ENCODE data around the gene MGMT.

Gene MGMT

DNA sequence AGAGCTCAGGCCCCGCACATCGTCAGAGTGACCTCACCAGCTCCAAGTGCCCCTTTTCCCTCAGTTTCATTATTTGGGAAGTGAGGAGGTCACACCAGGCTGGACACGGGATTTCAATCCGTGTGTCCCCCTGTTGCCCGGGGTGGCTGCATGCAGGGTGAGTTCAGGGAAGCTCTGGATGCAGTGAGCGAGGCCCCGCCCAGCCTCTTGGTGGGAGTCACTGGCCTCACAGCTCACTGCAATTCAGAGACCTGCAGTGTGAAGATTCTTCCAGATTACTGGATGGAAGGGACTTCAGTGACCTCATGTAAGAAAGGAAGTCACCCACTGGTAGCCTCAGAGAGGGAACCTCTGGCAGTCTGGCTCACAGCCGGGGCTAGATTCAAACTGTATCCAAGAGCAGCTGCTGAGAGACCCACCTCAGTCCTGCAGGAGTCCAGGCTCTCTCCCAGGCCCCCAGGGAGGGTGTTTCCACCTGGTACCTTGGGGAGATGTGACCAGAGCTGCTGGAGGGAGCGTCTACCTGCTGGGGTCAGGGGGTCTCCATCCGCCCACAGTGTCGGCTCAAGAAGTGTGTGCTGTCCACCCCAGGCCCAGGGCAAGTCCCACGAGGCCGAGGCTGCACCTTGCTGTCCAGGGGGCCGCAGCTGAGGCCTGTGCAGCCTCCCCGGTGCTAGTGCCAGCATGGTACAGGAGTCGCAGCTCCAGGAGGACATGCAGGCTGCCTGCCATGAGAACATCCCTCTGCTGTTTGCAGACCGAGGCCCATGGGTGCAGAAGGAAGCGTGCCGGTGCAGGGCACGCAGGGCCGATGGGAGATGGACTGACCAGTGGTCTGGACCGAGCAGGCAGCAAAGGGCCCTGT lies 54.4 kb downstream of the MGMT start:
- DNase-seq (ENCODE audit: low read depth), result no peak

- no peak for DNase-seq (ENCODE audit: low read depth)
Observed at GRCh38 chr10:129522041-129522585, 55.1 kb downstream of the MGMT start.

GRCh38 chr10:129523031-129523722 lies 56.1 kb downstream of the MGMT start:
- no peak for DNase-seq (ENCODE audit: low read depth)

DNA sequence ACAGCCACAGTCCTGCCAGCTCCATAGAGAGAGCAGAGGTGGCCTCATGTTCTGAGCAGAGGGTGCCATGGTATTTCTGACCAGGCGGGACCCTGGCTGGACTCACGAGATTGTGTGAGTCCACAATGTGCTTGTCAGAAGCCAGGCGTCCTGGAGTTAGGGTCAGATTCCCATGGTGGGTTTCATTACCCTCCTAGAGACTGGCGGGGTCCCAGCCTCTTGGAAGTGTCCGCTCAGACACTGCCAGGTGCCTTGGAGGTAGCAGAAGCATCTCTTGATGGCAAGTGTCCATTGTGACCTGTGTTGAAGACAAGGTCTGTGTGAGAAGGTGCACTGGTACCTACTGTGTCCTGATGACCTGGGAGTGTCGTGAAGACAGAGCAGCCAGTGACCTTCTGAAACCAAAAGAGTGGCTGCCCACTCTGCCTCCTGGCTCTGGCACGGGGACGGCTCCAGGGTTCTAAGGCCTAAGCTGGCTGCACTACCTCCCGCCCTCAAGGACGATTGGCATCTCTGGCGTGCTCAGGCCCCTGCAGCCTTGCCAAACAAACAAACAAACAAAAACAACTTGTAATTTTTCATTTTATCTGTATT lies 56.8 kb downstream of the MGMT start:
- DNase-seq (ENCODE audit: low read depth), result no peak

DNA sequence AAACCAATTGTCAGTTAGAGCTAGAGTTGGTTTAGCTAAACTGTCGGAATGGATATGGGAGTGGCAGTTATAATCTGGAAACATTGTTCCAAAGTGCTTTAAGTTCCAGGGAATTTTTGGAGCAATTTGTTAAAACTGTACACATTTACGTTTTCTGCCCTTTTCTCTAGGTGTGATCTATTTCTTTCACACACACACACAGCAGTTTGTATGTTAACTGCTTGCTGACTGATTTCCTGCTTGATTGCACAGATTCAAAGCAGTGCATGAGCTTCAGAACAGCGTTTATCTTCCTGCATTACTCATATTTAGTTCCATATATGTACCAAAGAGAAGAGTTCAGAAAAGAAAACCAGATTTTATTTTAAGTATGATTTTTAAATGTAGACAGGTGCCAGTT lies 57.9 kb downstream of the MGMT start:
- DNase-seq (ENCODE audit: low read depth), result no peak

- DNase-seq (ENCODE audit: low read depth), result peak; percentile 77
Observed at GRCh38 chr10:129525401-129525801, 58.4 kb downstream of the MGMT start.

- no peak for DNase-seq (ENCODE audit: low read depth)
Observed at GRCh38 chr10:129526943-129527342, 59.9 kb downstream of the MGMT start.

GRCh38 chr10:129528376-129528978 lies 61.4 kb downstream of the MGMT start:
- DNase-seq (ENCODE audit: low read depth), result no peak

DNA sequence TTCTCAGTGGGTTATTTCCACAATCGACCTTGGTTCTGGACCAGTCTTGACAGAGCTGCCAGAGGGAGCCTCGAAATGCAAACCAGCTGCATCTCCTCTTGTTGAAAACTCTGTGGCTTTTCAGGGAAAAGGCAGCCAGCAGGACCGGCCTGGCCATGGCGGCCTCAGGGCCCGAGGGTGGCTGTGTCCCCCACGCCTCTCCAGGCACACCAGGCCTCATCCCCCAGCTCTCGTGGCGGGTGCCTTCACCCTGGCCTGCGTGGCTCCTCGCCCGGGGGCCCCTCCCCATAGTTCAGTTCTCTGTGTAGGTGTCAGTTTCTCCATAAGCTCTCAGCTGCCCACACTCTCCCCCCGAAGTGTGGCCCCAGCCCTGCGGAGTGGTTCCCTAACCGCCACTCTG lies 63.5 kb downstream of the MGMT start:
- DNase-seq (ENCODE audit: low read depth), result no peak

- DNase-seq (ENCODE audit: low read depth), result peak; percentile 71
Observed at GRCh38 chr10:129531195-129531968, 64.3 kb downstream of the MGMT start.

GRCh38 chr10:129531969-129532660 lies 65.1 kb downstream of the MGMT start:
- peak; percentile 33 for DNase-seq (ENCODE audit: low read depth)

DNA sequence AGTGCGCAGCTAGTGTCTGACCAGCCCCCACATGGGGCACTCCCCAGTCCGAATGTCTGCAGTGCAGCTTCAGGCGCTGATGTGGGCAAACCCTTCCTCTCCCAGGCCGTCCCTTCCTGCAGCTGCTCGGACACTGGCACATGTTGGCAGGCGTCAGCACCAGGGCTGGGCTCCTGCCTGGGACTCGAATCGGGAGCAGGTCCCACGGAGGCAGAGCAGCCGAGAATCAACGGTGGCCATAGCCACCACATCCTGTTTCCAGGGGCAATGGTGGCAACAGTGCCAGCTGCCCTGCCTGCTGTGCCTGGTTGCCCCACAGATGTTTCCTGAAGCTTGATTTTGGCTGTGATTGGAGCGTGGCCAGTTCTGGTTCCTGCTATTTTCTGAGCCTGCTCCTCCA lies 65.8 kb downstream of the MGMT start:
- DNase-seq (ENCODE audit: low read depth), result no peak

GRCh38 chr10:129533281-129533680 lies 66.2 kb downstream of the MGMT start:
- no peak for DNase-seq (ENCODE audit: low read depth)

GRCh38 chr10:129534826-129535225 lies 67.8 kb downstream of the MGMT start:
- DNase-seq (ENCODE audit: low read depth), result no peak

- no peak for DNase-seq (ENCODE audit: low read depth)
Observed at GRCh38 chr10:129536336-129536735, 69.3 kb downstream of the MGMT start.

DNA sequence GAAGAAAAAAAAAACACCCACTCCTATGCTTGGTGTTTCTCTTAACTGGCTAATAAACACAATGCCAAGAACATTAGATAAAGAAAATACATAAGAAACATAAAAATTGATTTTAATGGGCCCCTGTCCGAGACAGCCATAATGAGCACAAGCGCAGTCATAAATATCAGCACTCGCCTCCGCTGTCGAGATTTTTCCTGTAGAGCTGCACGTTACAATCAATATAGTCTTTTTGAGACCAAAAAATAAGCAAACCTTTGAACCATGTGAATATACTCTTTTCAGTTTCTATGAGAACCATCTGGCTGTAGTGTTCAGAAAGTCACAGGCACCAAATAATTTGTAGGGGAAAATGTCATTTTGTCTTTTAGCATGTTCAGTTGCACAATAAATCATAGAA lies 70.1 kb downstream of the MGMT start:
- no peak for DNase-seq (ENCODE audit: low read depth)

DNA sequence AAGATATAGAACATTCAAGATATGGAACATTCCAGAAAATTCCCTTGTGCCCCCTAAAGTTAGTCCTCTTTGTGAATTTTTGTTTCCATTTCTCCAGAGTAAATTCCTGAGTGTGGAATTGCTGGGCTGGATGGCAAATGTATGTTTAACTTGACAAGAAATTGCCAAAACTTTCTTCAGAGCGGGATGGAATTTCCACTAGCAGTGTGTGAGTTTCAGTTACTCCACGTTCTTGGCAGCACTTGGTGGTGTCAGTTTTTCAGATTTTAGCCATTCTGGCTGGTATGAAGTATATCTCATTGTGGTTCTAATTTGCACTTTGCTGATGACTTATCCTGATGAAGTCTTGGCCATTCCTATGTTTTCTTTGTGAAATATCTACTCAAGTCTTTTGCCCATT lies 71.2 kb downstream of the MGMT start:
- DNase-seq (ENCODE audit: low read depth), result no peak

DNA sequence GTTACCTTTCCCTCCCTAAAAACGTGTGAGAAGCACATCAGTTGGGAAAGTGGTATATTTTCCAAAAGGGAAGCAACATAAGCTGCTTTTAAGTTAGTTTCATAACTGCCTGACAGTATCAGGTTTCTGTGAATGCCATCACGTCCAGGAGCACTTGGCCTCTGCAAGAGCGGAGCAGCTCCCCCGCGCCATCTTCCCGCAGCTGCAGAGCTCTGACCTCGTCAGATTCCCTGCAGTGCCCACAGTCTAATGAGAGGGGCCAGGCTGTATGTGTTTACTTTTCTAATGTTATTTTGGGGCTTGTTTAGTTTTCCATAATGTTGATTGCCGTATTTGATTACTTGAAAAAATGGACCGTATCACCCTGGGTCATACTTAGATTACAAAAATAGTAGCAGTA lies 74.2 kb downstream of the MGMT start:
- DNase-seq (ENCODE audit: low read depth), result no peak

- no peak for DNase-seq (ENCODE audit: low read depth)
Observed at GRCh38 chr10:129541748-129542487, 74.9 kb downstream of the MGMT start.

DNA sequence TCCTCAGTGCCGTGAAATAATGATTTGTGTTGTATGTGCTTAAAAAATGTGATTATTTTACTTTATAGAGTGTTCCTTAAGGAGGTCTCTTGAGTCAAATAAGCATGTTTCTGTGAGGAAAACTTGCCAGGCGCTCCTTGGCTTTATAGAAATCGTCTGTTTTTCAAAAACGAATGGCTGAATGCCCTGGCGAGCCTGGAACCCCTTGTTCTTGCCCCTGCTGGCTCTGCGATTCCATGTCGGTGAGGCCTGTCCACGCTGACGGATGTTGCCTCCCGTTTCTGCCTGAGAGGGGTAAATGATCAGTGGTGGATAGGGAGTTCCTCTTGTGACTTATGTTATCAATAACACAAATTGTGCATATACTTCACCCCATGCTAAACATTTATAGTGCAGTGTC lies 75.5 kb downstream of the MGMT start:
- no peak for DNase-seq (ENCODE audit: low read depth)

All from EH (cell line).